Measurements from ENCODE around the gene SLC30A3. TPM values are rescaled to one million over a fixed set of nuclear protein-coding genes. Genes with fewer than 3 reads are reported as not detected.

The SLC30A3 gene
- total RNA-seq, 1 experiment from 2014 or later, result 45.6 TPM

- BruUV-seq (replicated peaks), result TSS peak; percentile 8
- CTCF ChIA-PET, result no interaction called here
- Histone ChIP-seq H3K36me3 (ENCODE audit: insufficient read depth, low read length, poor library complexity, severe bottlenecking) (peaks cover 41% of the 10 kb centered on the region), H3K4me1 (ENCODE audit: insufficient read depth, low read length, poor library complexity, severe bottlenecking) (no peaks in the 10 kb centered on the region), H3K9me3 (ENCODE audit: low read depth, low read length, poor library complexity, severe bottlenecking) (no peaks in the 10 kb centered on the region), H3K4me3 (ENCODE audit: low read depth, low read length, poor library complexity, severe bottlenecking) (no peak overlapping the region), H3K27me3 (replicated peaks; ENCODE audit: insufficient read depth, low read depth, low read length, poor library complexity) (no peaks in the 10 kb centered on the region), H3K27ac (ENCODE audit: low read depth, low read length, poor library complexity, severe bottlenecking) (no peak overlapping the region)
- no peak for DNase-seq (ENCODE audit: low spot score)
- POLR2A ChIA-PET (ENCODE audit: low non-redundant PET), result no interaction called here
- intact Hi-C loops (cut with micrococcal nuclease; ENCODE audit: unreplicated experiment), result no loop called here
- TF ChIP-seq EZH2 (IDR thresholded peaks at IDR 0.05; ENCODE audit: borderline replicate concordance, low read depth, low read length, poor library complexity, severe bottlenecking) (no peak), CTCF (conservative IDR thresholded peaks at IDR 0.05; ENCODE audit: low read depth, low read length) (no peak)
These were observed 17.2 kb downstream of the SLC30A3 start for GRCh38 chr2:27245626-27246025.

- Histone ChIP-seq H3K4me1 (ENCODE audit: insufficient read depth, low read length, poor library complexity, severe bottlenecking) (no peaks in the 10 kb centered on the region), H3K9me3 (ENCODE audit: low read depth, low read length, poor library complexity, severe bottlenecking) (no peaks in the 10 kb centered on the region), H3K27me3 (replicated peaks; ENCODE audit: insufficient read depth, low read depth, low read length, poor library complexity) (no peaks in the 10 kb centered on the region), H3K27ac (ENCODE audit: low read depth, low read length, poor library complexity, severe bottlenecking) (no peak overlapping the region), H3K36me3 (ENCODE audit: insufficient read depth, low read length, poor library complexity, severe bottlenecking) (peaks cover 46% of the 10 kb centered on the region), H3K4me3 (ENCODE audit: low read depth, low read length, poor library complexity, severe bottlenecking) (no peak overlapping the region)
- TF ChIP-seq EZH2 (IDR thresholded peaks at IDR 0.05; ENCODE audit: borderline replicate concordance, low read depth, low read length, poor library complexity, severe bottlenecking), result no peak
- TF ChIP-seq CTCF (conservative IDR thresholded peaks at IDR 0.05; ENCODE audit: low read depth, low read length), result no peak
- ChIA-PET CTCF (interaction anchor here (0.6 kb wide), 1 partner anchor 424 kb away, joined by 3 read pairs; no protein-coding TSS in a partner anchor), POLR2A (ENCODE audit: low non-redundant PET) (no interaction called here)
- no TSS peak for BruUV-seq (replicated peaks)
- intact Hi-C loops (cut with micrococcal nuclease; ENCODE audit: unreplicated experiment), result no loop called here
- DNase-seq (ENCODE audit: low spot score), result no peak
These were observed 17.7 kb downstream of the SLC30A3 start for GRCh38 chr2:27245116-27245515.

- ChIA-PET CTCF (no interaction called here), POLR2A (ENCODE audit: low non-redundant PET) (no interaction called here)
- no peak overlapping the region for H3K4me3 ChIP-seq (ENCODE audit: low read depth, low read length, poor library complexity, severe bottlenecking)
- DNase-seq (ENCODE audit: low spot score), result no peak
- intact Hi-C loops (cut with micrococcal nuclease; ENCODE audit: unreplicated experiment), result no loop called here
- BruUV-seq (replicated peaks), result TSS peak; percentile 68
- TF ChIP-seq CTCF (conservative IDR thresholded peaks at IDR 0.05; ENCODE audit: low read depth, low read length), result no peak
- TF ChIP-seq EZH2 (IDR thresholded peaks at IDR 0.05; ENCODE audit: borderline replicate concordance, low read depth, low read length, poor library complexity, severe bottlenecking), result no peak
- H3K4me1 ChIP-seq (ENCODE audit: insufficient read depth, low read length, poor library complexity, severe bottlenecking), result no peaks in the 10 kb centered on the region
- peaks cover 62% of the 10 kb centered on the region for H3K36me3 ChIP-seq (ENCODE audit: insufficient read depth, low read length, poor library complexity, severe bottlenecking)
- H3K27me3 ChIP-seq (replicated peaks; ENCODE audit: insufficient read depth, low read depth, low read length, poor library complexity), result no peaks in the 10 kb centered on the region
- H3K27ac ChIP-seq (ENCODE audit: low read depth, low read length, poor library complexity, severe bottlenecking), result no peak overlapping the region
- no peaks in the 10 kb centered on the region for H3K9me3 ChIP-seq (ENCODE audit: low read depth, low read length, poor library complexity, severe bottlenecking)
These were observed 19.3 kb downstream of the SLC30A3 start for GRCh38 chr2:27243391-27244130.

All from A673 (cell line).